Tibial nerve (tissue), 4 donors: ENCODE results near the gene TNFSF13. TPM values are rescaled to one million over a fixed set of nuclear protein-coding genes. Genes with fewer than 3 reads are reported as not detected.

Experiments used
- DNase-seq, 2 donors: peaks; one replicate each; pipeline ENCODE4 v3.0.0-alpha.2; 2019; ENCODE audit warnings: low spot score in 2 of 2
- H3K27ac ChIP-seq, 4 donors: fragments of 200-600 bp; sonication (generic) in 3 of 4; one replicate each; pipeline ENCODE4 v1.5.1; 2017 to 2019; ENCODE audit warnings: mild to moderate bottlenecking in 1 of 4
- H3K27me3 ChIP-seq, 2 donors: fragments of 200-600 bp; sonication (generic) in 1 of 2; one replicate each; pipeline versions ENCODE4 v1.5.1 to v1.6.0; 2017 to 2019
- H3K36me3 ChIP-seq, 3 donors: fragments of 200-600 bp; sonication (generic); one replicate each; pipeline ENCODE4 v1.5.1; 2018 to 2019
- H3K4me1 ChIP-seq, 4 donors: fragments of 200-600 bp; sonication (generic) in 3 of 4; one replicate each; pipeline ENCODE4 v1.5.1; 2017 to 2019
- H3K4me3 ChIP-seq, 4 donors: fragments of 200-600 bp; sonication (generic) in 3 of 4; one replicate each; pipeline ENCODE4 v1.5.1; 2017 to 2019; ENCODE audit warnings: mild to moderate bottlenecking in 1 of 4, moderate library complexity in 1 of 4
- H3K9me3 ChIP-seq, 4 donors: fragments of 200-600 bp; sonication (generic) in 3 of 4; one replicate each; pipeline ENCODE4 v1.5.1; 2017 to 2019
- EP300 ChIP-seq, 2 donors: sonication (generic); formaldehyde crosslinking; IDR thresholded peaks; one replicate each; pipeline ENCODE4 v1.6.1; 2017; ENCODE audit warnings: antibody characterized with exemption in 2 of 2, mild to moderate bottlenecking in 1 of 2
- POLR2A ChIP-seq, 2 donors: fragments of 450-650 bp; IDR thresholded peaks; one replicate each; pipeline ENCODE4 v1.6.1; 2017; ENCODE audit warnings: antibody characterized with exemption in 2 of 2, mild to moderate bottlenecking in 2 of 2, moderate library complexity in 2 of 2
- WGBS, 2 donors: methylation state at CpG; one replicate each; pipeline ENCODE4 v1.1.5; 2018; 5-methylcytosine and 5-hydroxymethylcytosine counted together
- total RNA-seq, 4 donors: library from RNA; depleted of rRNA; stranded (reverse); fragments of >200 nt; gene quantifications; one replicate each; pipeline ENCODE4 v1.1.0, GENCODE V29; 2016
- TF ChIP-seq, protein P1 (sequence below), 5 experiments: fragments of 200-600 bp in 3 of 5; fragments of 450-650 bp in 2 of 5; sonication (generic) in 3 of 5; IDR thresholded peaks; one replicate each; pipeline ENCODE4 v1.5.1; 2016 to 2019; ENCODE audit warnings: antibody characterized with exemption in 5 of 5, mild to moderate bottlenecking in 3 of 5, moderate library complexity in 2 of 5

TNFSF13 gene
- total RNA-seq, 4 donors from 2014 or later = 44.7 to 93.3 (median 64.7) TPM

DNA sequence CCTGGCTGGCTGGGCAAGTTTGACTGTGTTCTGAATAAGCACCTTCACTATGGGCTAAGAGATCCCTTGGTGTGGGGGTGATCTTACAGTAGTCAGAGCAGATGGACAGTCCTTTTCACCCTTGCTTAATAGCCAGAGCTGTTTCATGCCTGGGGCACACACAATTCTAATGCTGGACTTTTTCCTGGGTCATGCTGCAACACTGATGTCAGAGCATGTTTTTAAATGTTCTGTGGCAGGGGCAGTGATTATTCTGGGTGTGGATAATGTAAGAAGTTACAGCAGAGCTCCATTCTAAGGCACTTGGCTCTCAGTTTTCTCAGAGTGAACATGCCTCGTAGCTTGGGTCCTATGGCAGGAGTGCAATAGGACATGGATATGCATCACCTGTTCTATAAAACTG lies 16.9 kb downstream of the TNFSF13 start:
- 86 to 100% methylated on average over 1 of the region's 1 CpG for WGBS, 2 donors

DNA sequence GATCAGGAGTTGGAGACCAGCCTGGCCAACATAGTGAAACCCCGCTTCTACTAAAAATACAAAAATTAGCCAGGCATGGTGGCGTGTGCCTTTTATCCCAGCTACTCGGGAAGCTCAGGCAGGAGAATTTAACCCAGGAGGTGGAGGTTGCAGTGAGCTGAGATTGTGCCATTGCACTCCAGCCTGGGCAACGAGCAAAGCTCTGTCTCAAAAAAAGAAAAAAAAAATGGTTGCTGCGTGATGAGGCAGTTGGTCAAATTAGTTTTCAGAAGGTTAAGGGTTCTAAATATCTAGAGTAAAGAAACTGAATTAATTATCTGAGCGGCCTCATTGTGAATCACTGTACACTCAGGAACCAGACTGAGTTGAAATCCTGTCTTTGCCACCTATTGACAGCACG lies 17.4 kb downstream of the TNFSF13 start:
- Histone ChIP-seq H3K27ac (peak overlapping the region in 2 of 4 donors; percentile 48 to 55), H3K9me3 (no peaks in the 10 kb centered on the region), H3K36me3 (peaks cover 4 to 72% (median 27%) of the 10 kb centered on the region in 3 donors), H3K27me3 (no peaks in the 10 kb centered on the region), H3K4me3 (no peak overlapping the region), H3K4me1 (peaks cover 0 to 81% (median 45%) of the 10 kb centered on the region in 4 donors)
- TF ChIP-seq, protein P1, sequence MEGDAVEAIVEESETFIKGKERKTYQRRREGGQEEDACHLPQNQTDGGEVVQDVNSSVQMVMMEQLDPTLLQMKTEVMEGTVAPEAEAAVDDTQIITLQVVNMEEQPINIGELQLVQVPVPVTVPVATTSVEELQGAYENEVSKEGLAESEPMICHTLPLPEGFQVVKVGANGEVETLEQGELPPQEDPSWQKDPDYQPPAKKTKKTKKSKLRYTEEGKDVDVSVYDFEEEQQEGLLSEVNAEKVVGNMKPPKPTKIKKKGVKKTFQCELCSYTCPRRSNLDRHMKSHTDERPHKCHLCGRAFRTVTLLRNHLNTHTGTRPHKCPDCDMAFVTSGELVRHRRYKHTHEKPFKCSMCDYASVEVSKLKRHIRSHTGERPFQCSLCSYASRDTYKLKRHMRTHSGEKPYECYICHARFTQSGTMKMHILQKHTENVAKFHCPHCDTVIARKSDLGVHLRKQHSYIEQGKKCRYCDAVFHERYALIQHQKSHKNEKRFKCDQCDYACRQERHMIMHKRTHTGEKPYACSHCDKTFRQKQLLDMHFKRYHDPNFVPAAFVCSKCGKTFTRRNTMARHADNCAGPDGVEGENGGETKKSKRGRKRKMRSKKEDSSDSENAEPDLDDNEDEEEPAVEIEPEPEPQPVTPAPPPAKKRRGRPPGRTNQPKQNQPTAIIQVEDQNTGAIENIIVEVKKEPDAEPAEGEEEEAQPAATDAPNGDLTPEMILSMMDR (IDR thresholded peaks at IDR 0.05) = no peak
- WGBS, 2 donors = 67 to 70% methylated on average over 7 of the region's 7 CpGs
- no peak for DNase-seq

More for the DNA sequence above, 16.9 kb downstream of the TNFSF13 start:
- DNase-seq = no peak
- TF ChIP-seq POLR2A (IDR thresholded peaks at IDR 0.05) (no peak), EP300 (IDR thresholded peaks at IDR 0.05) (no peak)
- TF ChIP-seq, protein P1 (IDR thresholded peaks at IDR 0.05) = no peak
- no peaks in the 10 kb centered on the region for H3K27me3 ChIP-seq
- no peak overlapping the region for H3K4me3 ChIP-seq
- peak overlapping the region in 2 of 4 donors; percentile 48 to 55 for H3K27ac ChIP-seq
- peaks cover 0 to 77% (median 42%) of the 10 kb centered on the region in 4 donors for H3K4me1 ChIP-seq
- no peaks in the 10 kb centered on the region for H3K9me3 ChIP-seq
- H3K36me3 ChIP-seq = peaks cover 4 to 72% (median 29%) of the 10 kb centered on the region in 3 donors

DNA sequence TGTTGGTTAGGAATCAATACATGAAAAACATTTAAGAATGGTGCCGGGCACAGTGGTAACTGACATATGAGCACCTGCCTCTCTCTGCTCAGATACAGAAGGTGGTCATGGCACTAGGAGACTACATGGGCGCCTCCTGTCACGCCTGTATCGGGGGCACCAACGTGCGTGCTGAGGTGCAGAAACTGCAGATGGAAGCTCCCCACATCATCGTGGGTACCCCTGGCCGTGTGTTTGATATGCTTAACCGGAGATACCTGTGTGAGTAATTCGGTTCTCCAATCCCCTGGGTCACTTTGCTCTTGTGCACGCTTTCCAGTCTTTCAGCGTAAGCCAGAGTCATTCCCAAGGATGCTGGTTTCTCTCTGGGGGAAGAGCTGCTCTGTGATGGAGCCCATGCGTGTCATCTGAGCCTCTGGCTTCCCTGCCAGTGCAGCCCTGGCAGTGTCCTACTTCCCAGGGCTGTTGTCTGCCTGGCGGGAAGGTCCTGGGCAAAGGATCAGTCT lies 17.9 kb downstream of the TNFSF13 start:
- H3K4me1 ChIP-seq = peaks cover 0 to 81% (median 48%) of the 10 kb centered on the region in 4 donors
- WGBS, 2 donors = 80% methylated on average over 14 of the region's 14 CpGs
- peaks cover 4 to 73% (median 27%) of the 10 kb centered on the region in 3 donors for H3K36me3 ChIP-seq

DNA sequence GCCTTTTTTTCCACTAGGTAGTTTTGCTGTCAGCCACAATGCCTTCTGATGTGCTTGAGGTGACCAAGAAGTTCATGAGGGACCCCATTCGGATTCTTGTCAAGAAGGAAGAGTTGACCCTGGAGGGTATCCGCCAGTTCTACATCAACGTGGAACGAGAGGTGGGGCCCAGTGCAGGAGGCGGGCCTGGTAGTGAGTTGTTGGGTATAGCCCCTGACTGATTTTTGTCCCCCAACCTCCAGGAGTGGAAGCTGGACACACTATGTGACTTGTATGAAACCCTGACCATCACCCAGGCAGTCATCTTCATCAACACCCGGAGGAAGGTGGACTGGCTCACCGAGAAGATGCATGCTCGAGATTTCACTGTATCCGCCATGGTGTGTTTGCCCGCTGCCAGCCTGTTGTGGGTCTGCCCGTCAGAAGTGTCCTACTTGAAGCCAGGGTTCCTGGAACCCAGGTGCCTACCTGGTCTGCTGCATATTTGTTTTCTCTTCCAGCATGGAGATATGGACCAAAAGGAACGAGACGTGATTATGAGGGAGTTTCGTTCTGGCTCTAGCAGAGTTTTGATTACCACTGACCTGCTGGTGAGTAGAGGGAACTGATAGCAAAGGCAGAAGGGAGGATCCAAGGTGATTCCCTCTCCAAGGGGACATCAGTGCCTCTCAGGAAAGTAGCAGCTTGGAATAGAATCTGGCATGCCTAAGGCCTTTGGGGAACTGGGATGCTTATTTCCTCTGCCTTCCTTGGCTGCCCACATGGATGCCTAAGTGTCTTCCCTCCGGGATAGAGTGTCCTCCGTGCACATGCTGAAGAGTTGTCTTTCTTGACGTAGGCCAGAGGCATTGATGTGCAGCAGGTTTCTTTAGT lies 19.0 kb downstream of the TNFSF13 start:
- no peak for DNase-seq
- H3K36me3 ChIP-seq = peaks cover 4 to 74% (median 27%) of the 10 kb centered on the region in 3 donors
- no peaks in the 10 kb centered on the region for H3K27me3 ChIP-seq
- H3K4me1 ChIP-seq = peaks cover 0 to 85% (median 56%) of the 10 kb centered on the region in 4 donors
- no peaks in the 10 kb centered on the region for H3K9me3 ChIP-seq
- H3K4me3 ChIP-seq = no peak overlapping the region
- H3K27ac ChIP-seq = peak overlapping the region in 2 of 4 donors; percentile 97
- TF ChIP-seq EP300 (IDR thresholded peaks at IDR 0.05) (no peak), POLR2A (IDR thresholded peaks at IDR 0.05) (no peak)
- TF ChIP-seq, protein P1 (IDR thresholded peaks at IDR 0.05) = no peak
- 74 to 82% methylated on average over 17 of the region's 17 CpGs for WGBS, 2 donors

More for the DNA sequence above, 17.9 kb downstream of the TNFSF13 start:
- Histone ChIP-seq H3K27me3 (no peaks in the 10 kb centered on the region), H3K4me3 (no peak overlapping the region), H3K27ac (no peak overlapping the region), H3K9me3 (no peaks in the 10 kb centered on the region)
- no peak for TF ChIP-seq EP300 (IDR thresholded peaks at IDR 0.05)
- TF ChIP-seq POLR2A (IDR thresholded peaks at IDR 0.05) = no peak
- no peak for DNase-seq

DNA sequence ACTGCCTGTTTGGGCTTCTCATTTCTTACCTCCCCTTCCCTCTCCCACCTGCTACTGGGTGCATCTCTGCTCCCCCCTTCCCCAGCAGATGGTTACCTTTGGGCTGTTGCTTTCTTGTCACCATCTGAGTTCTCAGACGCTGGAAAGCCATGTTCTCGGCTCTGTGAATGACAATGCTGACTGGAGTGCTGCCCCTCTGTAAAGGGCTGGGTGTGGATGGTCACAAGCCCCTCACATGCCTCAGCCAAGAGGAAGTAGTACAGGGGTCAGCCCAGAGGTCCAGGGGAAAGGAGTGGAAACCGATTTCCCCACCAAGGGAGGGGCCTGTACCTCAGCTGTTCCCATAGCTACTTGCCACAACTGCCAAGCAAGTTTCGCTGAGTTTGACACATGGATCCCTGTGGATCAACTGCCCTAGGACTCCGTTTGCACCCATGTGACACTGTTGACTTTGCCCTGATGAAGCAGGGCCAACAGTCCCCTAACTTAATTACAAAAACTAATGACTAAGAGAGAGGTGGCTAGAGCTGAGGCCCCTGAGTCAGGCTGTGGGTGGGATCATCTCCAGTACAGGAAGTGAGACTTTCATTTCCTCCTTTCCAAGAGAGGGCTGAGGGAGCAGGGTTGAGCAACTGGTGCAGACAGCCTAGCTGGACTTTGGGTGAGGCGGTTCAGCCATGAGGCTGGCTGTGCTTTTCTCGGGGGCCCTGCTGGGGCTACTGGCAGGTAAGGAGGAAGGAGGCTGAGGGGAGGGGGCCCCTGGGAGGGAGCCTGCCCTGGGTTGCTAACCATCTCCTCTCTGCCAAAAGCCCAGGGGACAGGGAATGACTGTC lies 20.7 kb downstream of the TNFSF13 start, which contains the start of gene CD68:
CD68 (plus strand) TSS at position 638 of the 833 bp plus-strand sequence; CDS start at position 678, 40 bp downstream.
- H3K27ac ChIP-seq = peak within 1 kb of the TSS; percentile 46 to 97 (median 96)
- H3K36me3 ChIP-seq = peaks cover 4 to 70% (median 27%) of the 10 kb centered on the region in 3 donors
- peak within 1 kb of the TSS; percentile 11 to 59 (median 26) for H3K4me3 ChIP-seq
- WGBS, 2 donors = 15 to 20% methylated on average over 7 of the region's 7 CpGs
- TF ChIP-seq EP300 (IDR thresholded peaks at IDR 0.05) = peak in 1 of 2 donors; percentile 86
- TF ChIP-seq, protein P1 (IDR thresholded peaks at IDR 0.05) = peak in 1 of 5 experiments; percentile 7
- TF ChIP-seq POLR2A (IDR thresholded peaks at IDR 0.05) = peak; percentile 48 to 60
- no peaks in the 10 kb centered on the region for H3K9me3 ChIP-seq
- H3K27me3 ChIP-seq = no peaks in the 10 kb centered on the region
- DNase-seq = peak in 1 of 2 donors; percentile 64
- peaks cover 0 to 90% (median 62%) of the 10 kb centered on the region in 4 donors for H3K4me1 ChIP-seq
